GM21619 (cell line): ENCODE results near the gene LAPTM5.
"Not testable (repeated sequence)": the region's sequence is repeated elsewhere in the genome, so short reads cannot be mapped to it uniquely, and the experiment has no call there.

Experiments used
- ATAC-seq: cut with Tn5 transposase; IDR thresholded peaks from one replicate; pipeline ENCODE4 v1.9.1; 2021; ENCODE audit not compliant: unreplicated experiment

The LAPTM5 gene, protein sequence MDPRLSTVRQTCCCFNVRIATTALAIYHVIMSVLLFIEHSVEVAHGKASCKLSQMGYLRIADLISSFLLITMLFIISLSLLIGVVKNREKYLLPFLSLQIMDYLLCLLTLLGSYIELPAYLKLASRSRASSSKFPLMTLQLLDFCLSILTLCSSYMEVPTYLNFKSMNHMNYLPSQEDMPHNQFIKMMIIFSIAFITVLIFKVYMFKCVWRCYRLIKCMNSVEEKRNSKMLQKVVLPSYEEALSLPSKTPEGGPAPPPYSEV

GRCh38 chr1:30757352-30758120 is at the start of gene LAPTM5:
Gene LAPTM5 (minus strand): TSS chr1:30757774. CDS start chr1:30757745, 29 bp downstream.
- no peak for ATAC-seq

- ATAC-seq: no peak
Measured at GRCh38 chr1:30806381-30807317, 49.1 kb upstream of the LAPTM5 start.

GRCh38 chr1:30805304-30806003 is 47.9 kb upstream of the LAPTM5 start:
- no peak for ATAC-seq

- no peak for ATAC-seq
Measured at GRCh38 chr1:30804822-30805221, 47.2 kb upstream of the LAPTM5 start.

GRCh38 chr1:30804352-30804751 is 46.8 kb upstream of the LAPTM5 start:
- no peak for ATAC-seq

- no peak for ATAC-seq
Measured at GRCh38 chr1:30803562-30803961, 46.0 kb upstream of the LAPTM5 start.

GRCh38 chr1:30801771-30802198 is 44.2 kb upstream of the LAPTM5 start:
- no peak for ATAC-seq

GRCh38 chr1:30799233-30799511 is 41.6 kb upstream of the LAPTM5 start:
- ATAC-seq: no peak

- ATAC-seq: no peak
Measured at GRCh38 chr1:30798389-30799232, 41.0 kb upstream of the LAPTM5 start.

GRCh38 chr1:30795026-30795425 is 37.5 kb upstream of the LAPTM5 start:
- ATAC-seq: no peak

- no peak for ATAC-seq
Measured at GRCh38 chr1:30794260-30794659, 36.7 kb upstream of the LAPTM5 start.

DNA sequence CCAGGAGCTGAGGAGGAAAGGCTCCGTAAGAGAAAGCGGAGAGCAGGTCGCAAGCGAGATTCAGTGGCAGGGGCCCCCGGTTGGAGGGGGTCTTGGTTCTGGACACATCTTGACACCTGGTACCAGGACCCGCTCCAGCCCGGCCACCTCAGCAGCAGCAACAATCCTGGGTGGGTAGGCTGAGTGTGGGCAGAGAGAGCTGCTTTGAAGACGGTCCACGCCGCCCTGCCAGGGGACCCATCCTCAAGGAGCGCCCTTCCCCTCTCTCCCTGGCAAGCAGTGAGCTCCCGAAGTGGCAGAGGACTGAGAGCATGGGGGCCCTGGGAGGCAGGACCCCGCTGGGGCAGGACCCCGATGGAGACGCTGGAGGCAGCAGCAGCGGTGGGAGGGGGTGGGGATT is 35.6 kb upstream of the LAPTM5 start:
- ATAC-seq: no peak

DNA sequence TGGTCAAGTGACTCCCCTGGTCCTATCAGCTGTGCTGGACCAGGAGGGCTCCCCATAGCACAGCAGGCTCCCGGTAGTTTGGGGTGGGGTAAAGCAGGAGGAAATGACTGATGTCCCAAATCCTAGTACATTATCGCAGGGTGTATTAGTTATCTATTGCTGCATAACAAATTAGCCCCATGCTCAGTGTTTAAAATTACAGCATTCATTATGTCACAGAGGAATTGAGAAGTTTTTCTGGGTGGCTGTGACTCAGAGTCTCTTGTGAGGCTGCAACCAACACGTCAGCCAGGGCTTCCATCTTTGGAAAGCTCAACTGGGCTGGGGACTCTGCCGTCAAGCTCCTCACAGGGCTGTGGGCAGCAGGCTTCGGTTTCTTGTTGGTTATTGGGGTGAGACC is 34.3 kb upstream of the LAPTM5 start:
- ATAC-seq: no peak

DNA sequence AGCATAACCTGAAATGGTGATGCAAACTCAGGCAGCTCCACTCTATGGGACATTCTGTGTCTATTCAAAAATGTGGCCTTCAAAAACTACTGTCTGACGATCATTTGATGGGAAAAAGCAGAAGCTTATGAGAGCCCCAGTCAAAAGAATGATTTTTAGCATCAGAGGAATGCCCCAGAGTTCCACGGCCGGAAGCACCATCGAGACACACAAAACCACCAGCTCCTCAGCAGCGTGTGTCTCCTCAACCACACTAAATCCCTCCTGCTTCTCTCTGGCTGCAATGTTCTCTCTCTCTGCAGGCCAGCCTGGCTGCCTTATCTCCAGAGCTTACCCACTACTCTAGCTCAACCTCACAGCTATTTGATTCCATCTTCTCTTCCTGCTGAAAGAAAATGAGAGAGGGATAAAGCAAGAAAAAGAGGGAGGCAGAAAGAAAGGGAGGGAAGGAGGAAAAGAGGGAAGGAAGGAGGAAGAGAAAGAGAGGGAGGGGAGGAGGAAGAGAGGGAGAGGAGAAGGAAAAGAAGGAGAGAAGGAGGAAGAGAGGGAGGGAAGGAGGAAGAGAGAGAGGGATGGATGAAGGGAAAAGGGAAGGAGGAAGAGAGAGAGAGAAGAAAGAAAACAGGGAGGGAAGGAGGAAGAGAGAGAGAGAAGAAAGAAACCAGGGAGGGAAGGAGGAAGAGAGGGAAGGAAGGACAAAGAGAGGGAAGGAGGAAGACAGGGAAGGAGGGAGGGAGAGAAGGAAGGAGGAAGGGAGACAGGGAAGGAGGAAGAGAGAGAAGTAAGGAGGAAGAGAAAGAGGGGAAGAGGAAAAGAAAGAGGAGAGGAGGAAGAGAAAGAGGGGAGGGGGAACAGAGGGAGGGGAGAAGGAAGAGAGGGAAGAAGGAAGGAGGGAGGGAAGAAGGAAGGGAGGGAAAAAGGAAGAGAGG is 33.5 kb upstream of the LAPTM5 start:
- ATAC-seq: no peak

DNA sequence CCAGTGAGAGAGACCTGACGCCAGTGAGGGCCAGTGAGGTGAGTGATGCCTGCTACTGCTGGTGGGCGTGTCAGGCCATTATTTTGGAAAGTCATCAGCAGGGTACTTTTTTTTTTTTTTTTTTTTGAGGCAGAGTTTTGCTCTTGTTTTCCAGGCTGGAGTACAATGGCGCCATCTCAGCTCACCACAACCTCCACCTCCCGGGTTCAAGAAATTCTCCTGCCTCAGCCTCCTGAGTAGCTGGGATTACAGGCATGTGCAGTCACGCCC is 32.6 kb upstream of the LAPTM5 start:
- ATAC-seq: not testable (repeated sequence)

GRCh38 chr1:30789388-30790255 is 32.0 kb upstream of the LAPTM5 start:
- ATAC-seq: no peak

- ATAC-seq: no peak
Measured at GRCh38 chr1:30788580-30789387, 31.2 kb upstream of the LAPTM5 start.
